ENCODE data around the gene TAF1A.
A peak's percentile ranks its signal among the peaks of the same experiment; 100 is the strongest.
"Not testable (repeated sequence)": the region's sequence is repeated elsewhere in the genome, so short reads cannot be mapped to it uniquely, and the experiment has no call there.

TAF1A gene

DNA sequence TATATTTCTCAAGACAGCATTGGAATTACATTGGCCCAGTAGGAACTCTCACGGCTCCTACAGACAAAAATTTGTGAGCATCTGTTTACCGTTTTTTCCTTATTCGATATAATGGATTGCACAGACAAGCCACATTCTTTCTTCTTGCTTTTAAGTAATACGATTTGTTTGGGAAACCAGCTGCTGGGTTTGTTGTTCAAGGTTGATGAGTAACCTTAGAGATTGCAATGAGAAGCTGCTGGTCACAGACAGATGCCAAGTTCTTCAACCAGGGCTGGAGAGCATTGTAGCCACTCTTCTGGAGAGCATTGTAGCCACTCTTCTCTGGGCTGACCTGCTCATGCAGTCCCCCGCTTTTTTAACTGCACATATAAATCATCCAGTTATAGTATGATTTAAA lies 26.8 kb upstream of the TAF1A start:
- no peak overlapping the region for H3K27ac Mint-ChIP-seq
- peaks cover 2% of the 10 kb centered on the region for H3K36me3 Mint-ChIP-seq
- peaks cover 8% of the 10 kb centered on the region for H3K27me3 Mint-ChIP-seq
- H3K9me3 Mint-ChIP-seq (ENCODE audit: low read depth): no peaks in the 10 kb centered on the region
- H3K4me1 Mint-ChIP-seq (ENCODE audit: low read depth): peaks cover 30% of the 10 kb centered on the region
- H3K4me3 Mint-ChIP-seq: peak overlapping the region; percentile 92

DNA sequence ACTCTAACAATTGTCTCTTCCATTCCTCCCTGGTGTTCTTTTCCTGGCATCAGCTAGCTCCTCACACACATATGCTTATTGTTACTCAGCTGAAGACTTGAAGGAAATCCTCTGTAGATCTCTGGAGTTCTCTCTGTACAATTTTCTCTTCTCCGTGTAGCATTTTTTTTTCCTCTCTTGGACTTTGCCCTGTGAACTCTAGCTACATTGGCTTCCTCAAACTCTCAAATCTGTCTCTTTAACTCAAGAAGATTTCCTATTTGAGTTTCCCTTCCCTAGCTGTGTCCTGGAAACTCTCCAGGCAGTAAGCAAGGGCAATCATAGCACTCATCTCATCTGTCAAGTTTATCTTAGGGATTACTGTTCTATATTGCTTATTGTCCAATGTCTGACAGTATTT lies 23.9 kb upstream of the TAF1A start:
- Mint-ChIP-seq H3K36me3 (peaks cover 11% of the 10 kb centered on the region), H3K27ac (no peak overlapping the region), H3K9me3 (ENCODE audit: low read depth) (no peaks in the 10 kb centered on the region), H3K4me1 (ENCODE audit: low read depth) (peaks cover 6% of the 10 kb centered on the region), H3K4me3 (no peak overlapping the region), H3K27me3 (peaks cover 11% of the 10 kb centered on the region)

DNA sequence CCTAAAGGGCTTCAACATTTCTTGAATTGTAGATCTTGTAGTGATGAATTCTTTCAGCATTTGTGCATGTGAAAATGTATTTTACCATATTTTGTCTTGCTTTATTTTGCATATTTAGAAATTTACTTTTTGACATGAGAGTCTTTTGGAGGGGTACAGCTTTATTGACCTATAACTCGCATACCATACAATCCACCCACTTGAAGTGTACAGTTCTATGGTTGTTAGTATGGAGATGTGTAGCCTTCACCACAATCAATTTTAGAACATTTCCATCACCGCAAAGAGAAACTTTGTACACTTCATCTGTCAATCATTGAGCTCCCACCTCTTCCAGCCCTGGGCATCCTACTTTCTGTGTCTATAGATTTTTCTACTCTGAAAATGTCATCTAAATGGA lies 21.0 kb upstream of the TAF1A start:
- Mint-ChIP-seq H3K27ac (no peak overlapping the region), H3K27me3 (peaks cover 11% of the 10 kb centered on the region), H3K4me1 (ENCODE audit: low read depth) (no peaks in the 10 kb centered on the region), H3K9me3 (ENCODE audit: low read depth) (no peaks in the 10 kb centered on the region), H3K36me3 (peaks cover 11% of the 10 kb centered on the region), H3K4me3 (no peak overlapping the region)

DNA sequence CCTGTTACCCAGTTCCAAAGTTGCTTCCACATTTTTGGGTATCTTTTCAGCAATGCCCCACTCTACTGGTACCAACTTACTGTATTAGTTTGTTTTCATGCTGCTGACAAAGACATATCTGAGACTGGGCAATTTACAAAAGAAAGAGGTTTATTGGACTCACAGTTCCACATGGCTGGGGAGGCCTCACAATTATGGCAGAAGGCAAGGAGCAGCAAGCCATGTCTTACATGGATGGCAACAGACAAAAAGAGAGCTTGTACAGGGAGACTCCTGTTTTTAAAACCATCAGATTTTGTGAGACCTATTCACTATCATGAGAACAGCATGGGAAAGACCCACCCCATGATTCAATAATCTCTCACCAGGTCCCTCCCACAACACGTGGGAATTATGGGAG lies 19.4 kb upstream of the TAF1A start:
- not testable (repeated sequence) for H3K27ac Mint-ChIP-seq; H3K9me3 Mint-ChIP-seq (ENCODE audit: low read depth); H3K4me1 Mint-ChIP-seq (ENCODE audit: low read depth); H3K27me3 Mint-ChIP-seq; H3K4me3 Mint-ChIP-seq
- peaks cover 11% of the 10 kb centered on the region for H3K36me3 Mint-ChIP-seq

DNA sequence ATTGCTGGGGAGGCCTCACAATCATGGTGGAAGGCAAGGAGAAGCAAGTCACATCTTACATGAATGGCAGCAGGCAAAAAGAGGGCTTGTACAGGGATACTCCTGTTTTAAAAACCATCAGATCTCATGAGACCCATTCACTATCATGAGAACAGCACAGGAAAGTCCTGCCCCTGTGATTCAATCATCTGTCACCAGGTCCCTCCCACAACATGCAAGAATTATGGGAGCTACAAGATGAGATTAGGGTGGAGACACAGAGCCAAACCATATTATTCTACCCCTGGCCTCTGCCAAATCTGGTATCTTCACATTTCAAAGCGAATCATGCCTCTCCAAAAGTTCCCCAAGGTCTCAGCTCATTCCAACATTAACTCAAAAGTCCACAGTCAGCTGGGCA lies 17.0 kb upstream of the TAF1A start:
- Mint-ChIP-seq H3K4me1 (ENCODE audit: low read depth) (no peaks in the 10 kb centered on the region), H3K9me3 (ENCODE audit: low read depth) (no peaks in the 10 kb centered on the region), H3K27ac (no peak overlapping the region), H3K36me3 (peaks cover 10% of the 10 kb centered on the region), H3K27me3 (peaks cover 3% of the 10 kb centered on the region), H3K4me3 (no peak overlapping the region)

DNA sequence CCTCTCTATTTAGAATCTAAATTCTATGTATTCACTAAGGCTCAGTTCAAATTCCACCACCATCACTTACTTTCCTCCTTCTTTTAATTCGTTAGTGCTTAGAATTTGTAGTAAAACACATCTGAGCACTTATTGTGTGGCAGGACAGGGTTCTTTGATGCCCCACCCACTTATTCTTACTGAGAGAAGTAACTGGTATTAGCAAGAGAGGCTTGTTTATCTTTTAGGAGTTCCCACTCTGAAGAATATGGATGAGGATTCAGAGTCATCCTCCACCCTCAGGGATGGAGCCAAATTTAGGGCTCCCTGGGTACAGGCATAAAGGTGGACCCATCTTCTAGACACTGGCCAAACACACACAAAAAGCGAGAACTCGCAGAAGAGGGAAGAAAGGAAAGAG lies 11.5 kb upstream of the TAF1A start:
- H3K4me1 Mint-ChIP-seq (ENCODE audit: low read depth): no peaks in the 10 kb centered on the region
- H3K4me3 Mint-ChIP-seq: no peak overlapping the region
- H3K27me3 Mint-ChIP-seq: no peaks in the 10 kb centered on the region
- H3K27ac Mint-ChIP-seq: no peak overlapping the region
- no peaks in the 10 kb centered on the region for H3K36me3 Mint-ChIP-seq
- H3K9me3 Mint-ChIP-seq (ENCODE audit: low read depth): no peaks in the 10 kb centered on the region

DNA sequence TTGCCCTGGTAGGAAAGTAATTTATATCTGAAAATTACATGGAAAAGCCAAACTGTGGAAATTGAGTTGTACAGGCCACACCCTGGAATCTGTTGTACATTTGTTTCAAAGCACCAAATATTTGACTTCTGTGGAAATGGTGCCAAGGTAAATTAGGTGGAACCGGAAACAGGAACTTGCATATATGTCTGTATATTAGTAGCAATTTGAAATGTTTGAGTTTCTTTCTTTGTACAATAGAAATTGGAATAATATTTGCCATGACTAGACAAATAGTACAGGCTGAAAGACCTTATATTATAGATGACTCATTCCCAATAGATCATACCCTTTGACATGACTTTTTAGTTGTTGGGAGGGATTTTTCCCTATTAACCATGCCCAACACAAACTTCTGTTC lies 10.5 kb upstream of the TAF1A start:
- no peak overlapping the region for H3K27ac Mint-ChIP-seq
- H3K27me3 Mint-ChIP-seq: no peaks in the 10 kb centered on the region
- H3K4me1 Mint-ChIP-seq (ENCODE audit: low read depth): no peaks in the 10 kb centered on the region
- H3K4me3 Mint-ChIP-seq: no peak overlapping the region
- no peaks in the 10 kb centered on the region for H3K9me3 Mint-ChIP-seq (ENCODE audit: low read depth)
- peaks cover 3% of the 10 kb centered on the region for H3K36me3 Mint-ChIP-seq

DNA sequence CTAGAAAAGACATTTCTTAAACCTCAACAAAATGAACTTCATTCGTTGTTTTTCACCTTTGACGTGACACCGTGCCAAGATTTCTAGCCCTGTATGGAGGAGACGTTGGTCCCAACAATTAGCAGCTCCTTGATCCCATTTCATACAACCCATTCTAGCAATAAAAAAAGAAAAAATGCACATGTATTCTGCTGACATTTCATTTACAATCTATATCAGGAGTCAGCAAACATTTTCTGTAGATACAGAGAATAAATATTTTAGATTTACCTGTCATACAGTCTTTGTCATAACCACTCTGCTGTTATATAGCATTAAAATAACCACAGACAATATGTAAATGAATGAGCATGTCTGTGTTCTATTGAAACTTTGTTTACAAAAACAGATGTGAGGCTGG lies 7.0 kb upstream of the TAF1A start:
- H3K27me3 Mint-ChIP-seq: no peaks in the 10 kb centered on the region
- H3K4me1 Mint-ChIP-seq (ENCODE audit: low read depth): no peaks in the 10 kb centered on the region
- no peak overlapping the region for H3K27ac Mint-ChIP-seq
- peaks cover 4% of the 10 kb centered on the region for H3K36me3 Mint-ChIP-seq
- no peak overlapping the region for H3K4me3 Mint-ChIP-seq
- no peaks in the 10 kb centered on the region for H3K9me3 Mint-ChIP-seq (ENCODE audit: low read depth)

DNA sequence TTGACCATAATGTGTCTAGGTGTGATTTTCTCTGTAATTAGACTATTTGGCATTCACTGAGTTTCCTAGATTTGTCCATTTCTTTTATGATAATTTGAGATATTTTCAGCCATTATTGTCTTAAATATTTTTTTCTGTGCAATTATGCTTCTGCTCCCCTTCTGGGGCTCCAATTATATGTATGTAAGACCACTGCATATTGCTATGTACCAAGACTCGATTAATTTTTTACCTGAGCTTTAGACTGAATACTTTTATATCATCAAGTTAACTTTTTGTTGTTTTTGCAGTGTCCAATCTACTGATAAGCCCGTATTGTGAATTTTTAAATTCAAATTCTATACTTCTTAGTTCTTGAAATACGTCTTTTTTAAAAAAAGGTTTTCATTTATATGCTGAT lies 5.1 kb upstream of the TAF1A start:
- H3K27ac Mint-ChIP-seq: no peak overlapping the region
- H3K9me3 Mint-ChIP-seq (ENCODE audit: low read depth): no peaks in the 10 kb centered on the region
- peaks cover 9% of the 10 kb centered on the region for H3K4me1 Mint-ChIP-seq (ENCODE audit: low read depth)
- peaks cover 6% of the 10 kb centered on the region for H3K36me3 Mint-ChIP-seq
- no peak overlapping the region for H3K4me3 Mint-ChIP-seq
- H3K27me3 Mint-ChIP-seq: no peaks in the 10 kb centered on the region

DNA sequence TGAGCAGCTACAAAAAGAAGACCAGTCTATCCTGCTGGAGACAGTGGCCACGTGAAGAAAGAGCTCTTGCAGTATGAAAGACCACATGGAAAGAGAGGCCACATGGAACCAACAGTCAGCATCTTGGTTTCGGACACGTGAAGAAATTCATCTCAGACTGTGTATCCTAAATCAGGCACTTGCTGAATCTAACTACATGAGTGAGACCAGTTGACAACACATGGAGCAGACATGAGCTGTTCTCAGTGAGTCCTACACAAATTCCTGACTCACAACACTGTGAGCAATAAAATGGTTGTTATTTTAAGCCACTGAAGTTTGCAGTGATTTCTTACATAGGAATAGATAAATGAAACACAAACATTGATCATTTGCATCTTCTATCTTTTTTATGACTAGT lies 2.4 kb upstream of the TAF1A start:
- Mint-ChIP-seq H3K27me3 (no peaks in the 10 kb centered on the region), H3K4me3 (no peak overlapping the region), H3K9me3 (ENCODE audit: low read depth) (no peaks in the 10 kb centered on the region), H3K27ac (no peak overlapping the region), H3K4me1 (ENCODE audit: low read depth) (peaks cover 28% of the 10 kb centered on the region), H3K36me3 (peaks cover 12% of the 10 kb centered on the region)

DNA sequence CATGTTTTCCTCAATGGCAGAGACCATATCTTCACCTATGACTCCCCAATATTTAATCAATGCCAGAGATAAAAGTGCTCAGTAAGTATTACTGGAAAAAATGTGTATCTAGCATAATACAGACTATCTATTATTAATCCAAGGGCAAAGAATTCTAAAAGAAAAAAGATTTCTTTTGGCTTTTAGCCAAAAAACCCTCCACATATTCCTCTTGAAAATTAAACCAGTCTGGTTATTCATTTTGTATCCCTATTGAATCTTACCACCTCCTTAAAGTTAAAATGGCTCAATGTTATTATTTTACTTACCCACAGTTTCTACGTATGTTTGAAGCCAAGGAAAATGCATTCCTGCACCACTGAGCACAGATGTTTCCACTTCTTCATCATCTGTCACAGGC lies 1.6 kb downstream of the TAF1A start:
- H3K27me3 Mint-ChIP-seq: no peaks in the 10 kb centered on the region
- H3K9me3 Mint-ChIP-seq (ENCODE audit: low read depth): no peaks in the 10 kb centered on the region
- peak overlapping the region; percentile 68 for H3K4me3 Mint-ChIP-seq
- H3K36me3 Mint-ChIP-seq: peaks cover 20% of the 10 kb centered on the region
- peaks cover 48% of the 10 kb centered on the region for H3K4me1 Mint-ChIP-seq (ENCODE audit: low read depth)
- no peak overlapping the region for H3K27ac Mint-ChIP-seq

DNA sequence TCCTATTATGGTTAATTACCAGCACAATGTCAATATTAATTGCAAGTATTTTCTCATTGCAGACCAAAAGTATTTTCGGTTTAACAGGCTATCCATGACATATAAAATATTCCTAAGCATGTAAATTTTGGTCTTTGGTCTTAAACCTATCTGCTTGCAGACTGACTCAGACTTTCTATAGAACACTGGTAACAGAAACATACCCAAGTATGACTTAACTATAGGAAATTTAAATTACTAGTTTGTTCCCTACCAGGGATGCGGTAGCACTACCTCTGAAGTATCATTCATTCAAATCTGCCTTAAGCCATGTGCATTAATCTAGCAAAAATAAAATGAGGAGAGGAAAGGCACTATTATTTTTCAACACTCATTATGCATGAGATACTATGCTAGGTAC lies 2.9 kb downstream of the TAF1A start:
- no peaks in the 10 kb centered on the region for H3K27me3 Mint-ChIP-seq
- H3K27ac Mint-ChIP-seq: peak overlapping the region; percentile 71
- peak overlapping the region; percentile 40 for H3K4me3 Mint-ChIP-seq
- H3K4me1 Mint-ChIP-seq (ENCODE audit: low read depth): peaks cover 55% of the 10 kb centered on the region
- no peaks in the 10 kb centered on the region for H3K9me3 Mint-ChIP-seq (ENCODE audit: low read depth)
- peaks cover 20% of the 10 kb centered on the region for H3K36me3 Mint-ChIP-seq

DNA sequence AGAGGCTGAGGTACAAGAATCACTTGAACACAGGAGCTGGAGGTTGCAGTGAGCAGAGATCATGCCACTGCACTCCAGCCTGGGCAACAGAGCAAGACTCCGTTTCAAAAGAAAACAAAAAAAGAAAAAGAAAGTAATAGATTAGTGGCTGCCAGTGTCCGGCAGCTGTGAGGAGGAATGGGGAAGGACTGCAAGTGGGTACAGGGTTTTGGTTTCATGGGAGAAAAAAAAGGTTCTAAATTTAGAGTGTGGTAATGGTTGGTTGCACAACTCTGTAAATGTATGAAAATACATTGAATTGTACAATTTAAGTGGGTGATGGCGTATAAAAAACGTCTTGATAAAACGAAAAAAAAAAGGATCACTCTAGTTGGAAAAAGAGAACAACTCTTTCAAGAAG lies 6.7 kb downstream of the TAF1A start:
- H3K36me3 Mint-ChIP-seq: peaks cover 28% of the 10 kb centered on the region
- H3K9me3 Mint-ChIP-seq (ENCODE audit: low read depth): no peaks in the 10 kb centered on the region
- H3K4me3 Mint-ChIP-seq: no peak overlapping the region
- no peak overlapping the region for H3K27ac Mint-ChIP-seq
- no peaks in the 10 kb centered on the region for H3K27me3 Mint-ChIP-seq
- H3K4me1 Mint-ChIP-seq (ENCODE audit: low read depth): peaks cover 37% of the 10 kb centered on the region

DNA sequence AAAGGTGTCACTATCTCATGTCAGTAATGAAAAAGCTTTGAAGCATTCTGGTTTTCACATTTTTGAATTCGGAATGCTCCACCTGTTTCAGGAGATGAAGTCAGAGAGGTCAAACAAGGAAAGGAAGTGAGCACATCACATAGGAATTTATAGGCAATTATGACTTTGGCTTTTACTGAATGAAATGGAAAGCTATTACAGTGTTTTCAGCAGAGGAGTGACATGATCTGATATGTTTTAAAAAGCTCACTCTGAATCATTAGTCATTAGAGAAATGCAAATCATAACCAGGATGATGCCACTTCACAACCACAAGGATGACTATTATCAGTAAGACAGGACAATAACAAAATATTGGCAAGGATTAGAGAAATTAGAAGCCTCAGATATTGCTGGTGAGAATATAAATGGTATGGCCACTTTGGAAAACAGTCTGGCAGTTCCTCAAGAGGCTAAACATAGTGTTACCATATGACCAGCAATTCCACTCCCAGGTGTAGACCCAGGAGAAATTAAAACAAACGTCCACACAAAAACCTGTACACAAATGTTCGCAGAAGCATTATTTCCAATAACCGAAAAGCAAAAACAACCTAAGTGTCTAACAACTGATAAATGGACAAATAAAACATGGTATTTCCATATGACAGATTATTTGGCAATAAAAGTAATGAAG lies 7.5 kb downstream of the TAF1A start:
- H3K36me3 Mint-ChIP-seq: peaks cover 30% of the 10 kb centered on the region

DNA sequence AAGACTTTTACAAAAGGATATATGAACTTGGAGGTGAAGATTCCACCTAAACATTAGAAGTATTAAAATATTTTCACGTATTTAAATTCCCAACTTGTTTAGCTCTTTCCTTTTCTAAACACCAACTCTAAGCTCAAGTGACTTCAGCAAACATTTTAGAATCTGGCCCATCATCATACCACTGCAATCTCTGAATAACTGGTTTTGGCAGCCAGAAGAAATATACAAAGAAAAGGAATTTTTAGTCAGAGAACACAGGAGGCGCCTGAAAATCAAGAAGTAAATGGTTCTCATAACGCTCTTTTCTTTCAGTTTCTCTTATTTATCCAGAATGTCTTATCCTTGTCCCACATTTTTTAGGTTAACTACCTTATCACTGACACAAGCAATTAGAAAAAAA lies 10.4 kb downstream of the TAF1A start:
- no peak overlapping the region for H3K27ac Mint-ChIP-seq

More for the DNA sequence above, 7.5 kb downstream of the TAF1A start:
- Mint-ChIP-seq H3K27me3 (no peaks in the 10 kb centered on the region), H3K4me3 (no peak overlapping the region), H3K9me3 (ENCODE audit: low read depth) (no peaks in the 10 kb centered on the region), H3K4me1 (ENCODE audit: low read depth) (peaks cover 33% of the 10 kb centered on the region), H3K27ac (no peak overlapping the region)

DNA sequence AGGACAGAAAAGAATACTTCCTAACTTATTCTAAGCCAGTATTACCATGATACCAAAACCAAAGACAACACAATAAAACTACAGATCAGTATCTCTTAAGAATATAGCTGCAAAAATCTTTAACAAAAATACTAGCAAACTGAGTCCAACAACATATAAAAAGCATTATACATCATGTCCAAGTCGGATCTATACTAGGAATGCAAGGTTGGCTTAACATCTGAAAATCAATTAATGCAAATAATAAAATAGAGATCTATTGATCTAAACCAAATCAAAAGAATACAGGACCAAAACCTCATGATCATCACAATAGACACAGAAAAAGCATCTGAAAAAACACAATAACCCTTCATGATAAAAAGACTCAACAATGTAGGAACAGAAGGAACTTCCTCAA lies 18.9 kb downstream of the TAF1A start:
- H3K4me1 Mint-ChIP-seq (ENCODE audit: low read depth): peaks cover 8% of the 10 kb centered on the region
- no peaks in the 10 kb centered on the region for H3K27me3 Mint-ChIP-seq
- peaks cover 37% of the 10 kb centered on the region for H3K36me3 Mint-ChIP-seq
- H3K4me3 Mint-ChIP-seq: no peak overlapping the region
- no peak overlapping the region for H3K27ac Mint-ChIP-seq
- peaks cover 4% of the 10 kb centered on the region for H3K9me3 Mint-ChIP-seq (ENCODE audit: low read depth)

More for the DNA sequence above, 10.4 kb downstream of the TAF1A start:
- Mint-ChIP-seq H3K36me3 (peaks cover 30% of the 10 kb centered on the region), H3K27me3 (no peaks in the 10 kb centered on the region), H3K9me3 (ENCODE audit: low read depth) (no peaks in the 10 kb centered on the region), H3K4me1 (ENCODE audit: low read depth) (peaks cover 14% of the 10 kb centered on the region), H3K4me3 (no peak overlapping the region)
